GM12892 (cell line): ENCODE measurements around the gene RPS27L.

Source experiments
- POLR2A ChIP-seq: IDR thresholded peaks from 2 replicates; pipeline ENCODE4 v1.6.1; 2011; ENCODE audit warnings: low read depth, low read length, control low read depth
- POLR2AphosphoS5 ChIP-seq: IDR thresholded peaks from 2 replicates; pipeline ENCODE4 v1.6.1; 2011; ENCODE audit warnings: low read depth, low read length, control low read depth

DNA sequence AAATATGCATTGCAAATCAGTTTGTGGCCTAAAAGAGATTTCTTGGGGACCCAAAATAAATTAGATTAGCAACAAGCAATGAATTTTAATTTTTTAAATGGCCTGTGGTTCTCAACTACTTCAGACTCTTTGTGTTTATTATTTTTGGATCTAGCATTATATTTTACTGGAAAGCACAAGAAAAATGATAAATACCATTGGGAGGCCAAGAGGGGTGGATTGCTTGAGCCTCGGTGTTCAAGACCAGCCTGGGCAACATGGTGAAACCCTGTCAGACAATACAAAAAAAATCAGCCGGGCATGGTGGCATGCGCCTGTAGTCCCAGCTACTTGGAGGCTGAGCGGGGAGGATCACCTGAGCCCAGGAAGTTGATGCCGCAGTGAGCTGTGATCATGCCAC lies 22.0 kb downstream of the RPS27L start:
- no peak for TF ChIP-seq POLR2AphosphoS5
- no peak for TF ChIP-seq POLR2A
